ENCODE results near the gene GFY. TPM values are rescaled to one million over a fixed set of nuclear protein-coding genes. Genes with fewer than 3 reads are reported as not detected.
A peak's percentile ranks its signal among the peaks of the same experiment; 100 is the strongest.

Gene GFY
- total RNA-seq, 3 donors from 2014 or later (not counting 1 experiment from before 2014, with no cell fraction given) = not detected

GRCh38 chr19:49408816-49409440, 16.3 kb upstream of the GFY start:
- no peak for TF ChIP-seq CTCF (IDR thresholded peaks at IDR 0.05)
- DNase-seq (no peak), ATAC-seq (no peak)
- 75% methylated on average over 8 of the region's 8 CpGs for WGBS (ENCODE audit: insufficient coverage)
- Mint-ChIP-seq H3K27ac (peak overlapping the region in 1 of 2 donors; percentile 6), H3K36me3 (no peaks in the 10 kb centered on the region), H3K4me3 (no peak overlapping the region), H3K27me3 (ENCODE audit: low read depth in 2 of 2) (peaks cover 0 to 4% of the 10 kb centered on the region in 2 donors), H3K9me3 (no peaks in the 10 kb centered on the region), H3K4me1 (peaks cover 7 to 13% of the 10 kb centered on the region in 2 donors)
- Histone ChIP-seq H3K27ac (ENCODE audit: low read length) (peak overlapping the region; percentile 46), H3K27me3 (ENCODE audit: control insufficient read depth, insufficient read depth, low read length) (no peaks in the 10 kb centered on the region), H3K36me3 (ENCODE audit: control insufficient read depth, insufficient read depth, low read length) (no peaks in the 10 kb centered on the region), H3K4me3 (ENCODE audit: low read length) (no peak overlapping the region), H3K4me1 (ENCODE audit: control insufficient read depth, insufficient read depth, low read length) (peaks cover 15% of the 10 kb centered on the region), H3K9me3 (ENCODE audit: control insufficient read depth, insufficient read depth, low read length) (no peaks in the 10 kb centered on the region)
- intact Hi-C loops (cut with micrococcal nuclease) = no loop called here

GRCh38 chr19:49409441-49410029, 15.7 kb upstream of the GFY start:
- H3K36me3 ChIP-seq (ENCODE audit: control insufficient read depth, insufficient read depth, low read length) = no peaks in the 10 kb centered on the region
- H3K9me3 ChIP-seq (ENCODE audit: control insufficient read depth, insufficient read depth, low read length) = no peaks in the 10 kb centered on the region
- H3K4me3 Mint-ChIP-seq = no peak overlapping the region
- H3K27me3 Mint-ChIP-seq (ENCODE audit: low read depth in 2 of 2) = peaks cover 0 to 4% of the 10 kb centered on the region in 2 donors
- H3K4me1 ChIP-seq (ENCODE audit: control insufficient read depth, insufficient read depth, low read length) = peaks cover 15% of the 10 kb centered on the region
- TF ChIP-seq CTCF (IDR thresholded peaks at IDR 0.05) = no peak
- peak in 1 of 2 donors; percentile 56 for DNase-seq
- H3K9me3 Mint-ChIP-seq = no peaks in the 10 kb centered on the region
- H3K4me1 Mint-ChIP-seq = peaks cover 7 to 13% of the 10 kb centered on the region in 2 donors
- no peak for ATAC-seq
- H3K27me3 ChIP-seq (ENCODE audit: control insufficient read depth, insufficient read depth, low read length) = no peaks in the 10 kb centered on the region
- H3K27ac ChIP-seq (ENCODE audit: low read length) = peak overlapping the region; percentile 46
- no peaks in the 10 kb centered on the region for H3K36me3 Mint-ChIP-seq
- no peak overlapping the region for H3K4me3 ChIP-seq (ENCODE audit: low read length)
- peak overlapping the region in 1 of 2 donors; percentile 6 for H3K27ac Mint-ChIP-seq
- 46% methylated on average over 5 of the region's 5 CpGs for WGBS (ENCODE audit: insufficient coverage)
- intact Hi-C loops (cut with micrococcal nuclease) = no loop called here

GRCh38 chr19:49411681-49412326, 13.4 kb upstream of the GFY start:
- DNase-seq (no peak), ATAC-seq (no peak)
- Histone ChIP-seq H3K36me3 (ENCODE audit: control insufficient read depth, insufficient read depth, low read length) (no peaks in the 10 kb centered on the region), H3K4me1 (ENCODE audit: control insufficient read depth, insufficient read depth, low read length) (peaks cover 15% of the 10 kb centered on the region), H3K9me3 (ENCODE audit: control insufficient read depth, insufficient read depth, low read length) (no peaks in the 10 kb centered on the region), H3K27me3 (ENCODE audit: control insufficient read depth, insufficient read depth, low read length) (no peaks in the 10 kb centered on the region), H3K4me3 (ENCODE audit: low read length) (no peak overlapping the region), H3K27ac (ENCODE audit: low read length) (no peak overlapping the region)
- intact Hi-C loops (cut with micrococcal nuclease) = no loop called here
- H3K4me3 Mint-ChIP-seq = no peak overlapping the region
- H3K9me3 Mint-ChIP-seq = no peaks in the 10 kb centered on the region
- H3K36me3 Mint-ChIP-seq = no peaks in the 10 kb centered on the region
- 82% methylated on average over 3 of the region's 3 CpGs for WGBS (ENCODE audit: insufficient coverage)
- no peak overlapping the region for H3K27ac Mint-ChIP-seq
- H3K27me3 Mint-ChIP-seq (ENCODE audit: low read depth in 2 of 2) = peaks cover 0 to 10% of the 10 kb centered on the region in 2 donors
- peaks cover 7 to 13% of the 10 kb centered on the region in 2 donors for H3K4me1 Mint-ChIP-seq
- TF ChIP-seq CTCF (IDR thresholded peaks at IDR 0.05) = no peak
